OCI-LY1 (cell line): Measurements from ENCODE around the gene MAD1L1.
"Not testable (repeated sequence)": the region's sequence is repeated elsewhere in the genome, so short reads cannot be mapped to it uniquely, and the experiment has no call there.

Experiments used
- H2AFZ ChIP-seq: fragments of 200-600 bp; sonication (generic), shearing (Covaris generic); 2 replicates; pipeline ENCODE4 v1.6.0; 2014; ENCODE audit warnings: antibody characterized with exemption, mild to moderate bottlenecking, low read length
- H3F3A ChIP-seq: fragments of 200-600 bp; sonication (generic), shearing (Covaris generic); 2 replicates; pipeline ENCODE4 v1.6.0; 2014; ENCODE audit warnings: mild to moderate bottlenecking, antibody characterized with exemption, low read length, moderate library complexity; ENCODE audit not compliant: insufficient read depth
- H3K27ac ChIP-seq: fragments of 200-600 bp; sonication (generic); 2 replicates; pipeline ENCODE4 v1.5.1; 2014; ENCODE audit warnings: low read length, mixed run types, mild to moderate bottlenecking, low read depth; ENCODE audit not compliant: poor library complexity, severe bottlenecking
- H3K27me3 ChIP-seq: fragments of 200-600 bp; sonication (generic); 2 replicates; pipeline ENCODE4 v1.6.0; 2014; ENCODE audit warnings: antibody characterized with exemption, mild to moderate bottlenecking, low read length, moderate library complexity; ENCODE audit not compliant: insufficient read depth
- H3K36me3 ChIP-seq: fragments of 200-600 bp; sonication (generic); 2 replicates; pipeline ENCODE4 v1.6.1; 2014; ENCODE audit warnings: mild to moderate bottlenecking, antibody characterized with exemption, low read length, moderate library complexity, mixed read lengths; ENCODE audit not compliant: insufficient read depth
- H3K4me1 ChIP-seq: fragments of 200-600 bp; sonication (generic); 2 replicates; pipeline ENCODE4 v1.5.1; 2014; ENCODE audit warnings: mild to moderate bottlenecking, low read length, moderate library complexity; ENCODE audit not compliant: insufficient read depth, severe bottlenecking
- H3K4me2 ChIP-seq: fragments of 200-600 bp; sonication (generic), shearing (Covaris generic); 2 replicates; pipeline ENCODE4 v1.6.1; 2014; ENCODE audit warnings: low read length
- H3K4me3 ChIP-seq: fragments of 200-600 bp; sonication (generic); 2 replicates; pipeline ENCODE4 v1.5.1; 2014; ENCODE audit warnings: low read length, low read depth, mild to moderate bottlenecking, mixed read lengths; ENCODE audit not compliant: poor library complexity, severe bottlenecking
- H3K79me2 ChIP-seq: fragments of 200-600 bp; shearing (Covaris generic); 2 replicates; pipeline ENCODE4 v1.6.1; 2016; ENCODE audit warnings: mixed run types, low read length, mixed read lengths; ENCODE audit not compliant: insufficient read depth
- H3K9ac ChIP-seq: fragments of 200-600 bp; sonication (generic), shearing (Covaris generic); 2 replicates; pipeline ENCODE4 v1.6.1; 2014; ENCODE audit warnings: mild to moderate bottlenecking, low read length, mixed read lengths
- H3K9me2 ChIP-seq: fragments of 200-600 bp; sonication (generic), shearing (Covaris generic); 2 replicates; pipeline ENCODE4 v1.6.1; 2014; ENCODE audit warnings: low read depth, mild to moderate bottlenecking, low read length, mixed read lengths
- H3K9me3 ChIP-seq: fragments of 200-600 bp; shearing (Covaris generic); 2 replicates; pipeline ENCODE4 v1.6.1; 2014; ENCODE audit warnings: low read length, mixed read lengths
- H4K20me1 ChIP-seq: fragments of 200-600 bp; sonication (generic), shearing (Covaris generic); 2 replicates; pipeline ENCODE4 v1.6.0; 2016; ENCODE audit warnings: mild to moderate bottlenecking, low read length; ENCODE audit not compliant: insufficient read depth
- CTCF ChIP-seq: fragments of 200-600 bp; sonication (generic), shearing (Covaris generic); IDR thresholded peaks from 2 replicates; pipeline ENCODE4 v1.5.1; 2017; ENCODE audit warnings: mild to moderate bottlenecking, antibody characterized with exemption, low read length, moderate library complexity, mixed read lengths
- EZH2 ChIP-seq: fragments of 200-600 bp; sonication (generic), shearing (Covaris generic); IDR thresholded peaks from 2 replicates; pipeline ENCODE4 v1.8.0; 2017; ENCODE audit warnings: borderline replicate concordance, mixed run types, mild to moderate bottlenecking, antibody characterized with exemption, low read length, moderate library complexity, mixed read lengths

MAD1L1 gene

GRCh38 chr7:1883031-1883761 is 349.5 kb downstream of the MAD1L1 start:
- Histone ChIP-seq H3F3A (no peaks in the 10 kb centered on the region), H3K9me2 (no peaks in the 10 kb centered on the region), H3K79me2 (no peaks in the 10 kb centered on the region), H3K4me2 (no peak overlapping the region), H3K27ac (no peak overlapping the region), H3K4me1 (no peaks in the 10 kb centered on the region), H3K9ac (no peak overlapping the region), H2AFZ (no peak overlapping the region), H3K4me3 (no peak overlapping the region), H3K36me3 (peaks cover 46% of the 10 kb centered on the region), H3K9me3 (no peaks in the 10 kb centered on the region), H4K20me1 (no peaks in the 10 kb centered on the region), H3K27me3 (no peaks in the 10 kb centered on the region)
- no peak for TF ChIP-seq EZH2

GRCh38 chr7:1882451-1882850 is 350.3 kb downstream of the MAD1L1 start:
- Histone ChIP-seq H3K9ac (no peak overlapping the region), H2AFZ (no peak overlapping the region), H3K27ac (no peak overlapping the region), H3K9me2 (no peaks in the 10 kb centered on the region), H3K27me3 (no peaks in the 10 kb centered on the region), H3K79me2 (no peaks in the 10 kb centered on the region), H3K4me1 (no peaks in the 10 kb centered on the region), H3K4me2 (no peak overlapping the region), H3K4me3 (no peak overlapping the region), H3K9me3 (no peaks in the 10 kb centered on the region), H3K36me3 (peaks cover 38% of the 10 kb centered on the region), H4K20me1 (no peaks in the 10 kb centered on the region), H3F3A (no peaks in the 10 kb centered on the region)
- TF ChIP-seq EZH2 (no peak), CTCF (no peak)

DNA sequence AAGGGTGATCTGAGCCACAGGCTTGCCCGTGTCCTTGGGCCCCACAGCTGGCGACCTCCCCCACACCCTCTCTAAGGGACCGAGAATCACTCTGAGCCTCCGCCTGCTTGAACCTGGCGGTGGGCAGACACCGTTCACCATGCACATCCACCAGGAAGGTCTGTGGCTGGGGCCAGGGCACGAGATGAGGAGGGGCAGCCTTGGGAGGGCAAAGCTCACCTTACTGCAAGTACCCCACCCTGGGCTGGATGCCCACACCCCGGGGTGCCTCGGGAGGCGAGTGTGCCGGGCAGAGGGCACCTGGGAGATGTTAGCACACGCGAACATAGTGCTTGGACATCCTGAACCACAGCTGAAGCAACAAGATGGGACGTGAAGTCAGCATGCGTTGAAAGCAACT is 350.8 kb downstream of the MAD1L1 start:
- Histone ChIP-seq H3K27ac (no peak overlapping the region), H3K4me1 (no peaks in the 10 kb centered on the region), H3K9ac (no peak overlapping the region), H3K36me3 (peaks cover 33% of the 10 kb centered on the region), H4K20me1 (no peaks in the 10 kb centered on the region), H3K9me2 (no peaks in the 10 kb centered on the region), H3K27me3 (no peaks in the 10 kb centered on the region), H2AFZ (no peak overlapping the region), H3K4me3 (no peak overlapping the region), H3K4me2 (no peak overlapping the region), H3F3A (no peaks in the 10 kb centered on the region), H3K9me3 (no peaks in the 10 kb centered on the region), H3K79me2 (no peaks in the 10 kb centered on the region)
- TF ChIP-seq CTCF (no peak), EZH2 (no peak)

DNA sequence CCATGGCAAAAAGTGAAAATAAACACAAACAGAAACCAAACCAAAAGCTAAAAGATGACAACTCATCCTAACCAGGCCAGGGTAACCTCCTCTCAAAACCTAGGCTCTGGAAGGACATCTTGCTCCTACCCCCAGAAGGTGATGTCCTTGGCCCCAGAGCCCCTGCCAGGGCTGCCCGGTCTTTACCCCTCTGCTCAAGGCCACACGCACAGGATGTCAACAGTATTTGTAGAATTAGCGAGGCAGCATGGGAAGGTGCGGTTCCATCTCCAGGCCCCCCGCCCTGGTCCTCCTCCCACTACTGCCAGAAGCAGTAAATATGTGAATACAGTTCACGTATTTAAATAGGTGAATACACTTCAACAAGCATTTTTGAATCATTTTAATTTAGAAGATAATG is 356.1 kb downstream of the MAD1L1 start:
- not testable (repeated sequence) for H3K79me2 ChIP-seq, H3K9me2 ChIP-seq, H3K27ac ChIP-seq, H4K20me1 ChIP-seq, H3K27me3 ChIP-seq, H3K9me3 ChIP-seq, H3K4me1 ChIP-seq, H3K4me2 ChIP-seq, H2AFZ ChIP-seq, H3K4me3 ChIP-seq, H3F3A ChIP-seq, H3K9ac ChIP-seq
- peaks cover 39% of the 10 kb centered on the region for H3K36me3 ChIP-seq

GRCh38 chr7:1875392-1876199 is 357.1 kb downstream of the MAD1L1 start:
- peaks cover 35% of the 10 kb centered on the region for H3K36me3 ChIP-seq
- H3K79me2 ChIP-seq, H3K9me3 ChIP-seq, H3K4me1 ChIP-seq, H3K9me2 ChIP-seq, H3K4me3 ChIP-seq, H3K27me3 ChIP-seq, H3K27ac ChIP-seq, H3F3A ChIP-seq, H4K20me1 ChIP-seq, H2AFZ ChIP-seq, H3K9ac ChIP-seq: not testable (repeated sequence)
- H3K4me2 ChIP-seq: peak overlapping the region; percentile 32; the same call in 1 of the 2 replicates
